Activated T-cell treated with anti-CD3 and anti-CD28 coated beads, Interleukin-2, amount 50 U/mL, for 24 hours (primary cell): ENCODE measurements around the gene POU2F2.

Experiments used
- DNase-seq: peaks from one replicate; pipeline ENCODE4 v3.0.0-alpha.2; 2020
- H3K27ac Mint-ChIP-seq: 2 replicates; pipeline ENCODE4 v1.8.0; 2020; ENCODE audit warnings: mild to moderate bottlenecking, mixed read lengths
- H3K27me3 Mint-ChIP-seq: 2 replicates; pipeline ENCODE4 v1.8.0; 2020; ENCODE audit warnings: mixed read lengths
- H3K36me3 Mint-ChIP-seq: 2 replicates; pipeline ENCODE4 v1.8.0; 2020; ENCODE audit warnings: low read depth, mixed read lengths
- H3K4me1 Mint-ChIP-seq: 2 replicates; pipeline ENCODE4 v1.8.0; 2020; ENCODE audit warnings: low read depth, mixed read lengths
- H3K4me3 Mint-ChIP-seq: 2 replicates; pipeline ENCODE4 v1.8.0; 2020; ENCODE audit warnings: mild to moderate bottlenecking, moderate library complexity, mixed read lengths
- H3K9me3 Mint-ChIP-seq: 2 replicates; pipeline ENCODE4 v1.8.0; 2020; ENCODE audit warnings: mixed read lengths

Gene POU2F2

GRCh38 chr19:42132030-42132628 lies at the start of gene POU2F2:
TSS of gene POU2F2 (minus strand) at chr19:42132446. CDS start at chr19:42132411, 35 bp downstream.
- Mint-ChIP-seq H3K9me3 (no peaks in the 10 kb centered on the region), H3K27me3 (no peaks in the 10 kb centered on the region), H3K36me3 (peaks cover 9% of the 10 kb centered on the region), H3K4me1 (peaks cover 69% of the 10 kb centered on the region), H3K4me3 (peak within 1 kb of the TSS; percentile 81), H3K27ac (peak within 1 kb of the TSS; percentile 91)
- DNase-seq, result peak; percentile 89

DNA sequence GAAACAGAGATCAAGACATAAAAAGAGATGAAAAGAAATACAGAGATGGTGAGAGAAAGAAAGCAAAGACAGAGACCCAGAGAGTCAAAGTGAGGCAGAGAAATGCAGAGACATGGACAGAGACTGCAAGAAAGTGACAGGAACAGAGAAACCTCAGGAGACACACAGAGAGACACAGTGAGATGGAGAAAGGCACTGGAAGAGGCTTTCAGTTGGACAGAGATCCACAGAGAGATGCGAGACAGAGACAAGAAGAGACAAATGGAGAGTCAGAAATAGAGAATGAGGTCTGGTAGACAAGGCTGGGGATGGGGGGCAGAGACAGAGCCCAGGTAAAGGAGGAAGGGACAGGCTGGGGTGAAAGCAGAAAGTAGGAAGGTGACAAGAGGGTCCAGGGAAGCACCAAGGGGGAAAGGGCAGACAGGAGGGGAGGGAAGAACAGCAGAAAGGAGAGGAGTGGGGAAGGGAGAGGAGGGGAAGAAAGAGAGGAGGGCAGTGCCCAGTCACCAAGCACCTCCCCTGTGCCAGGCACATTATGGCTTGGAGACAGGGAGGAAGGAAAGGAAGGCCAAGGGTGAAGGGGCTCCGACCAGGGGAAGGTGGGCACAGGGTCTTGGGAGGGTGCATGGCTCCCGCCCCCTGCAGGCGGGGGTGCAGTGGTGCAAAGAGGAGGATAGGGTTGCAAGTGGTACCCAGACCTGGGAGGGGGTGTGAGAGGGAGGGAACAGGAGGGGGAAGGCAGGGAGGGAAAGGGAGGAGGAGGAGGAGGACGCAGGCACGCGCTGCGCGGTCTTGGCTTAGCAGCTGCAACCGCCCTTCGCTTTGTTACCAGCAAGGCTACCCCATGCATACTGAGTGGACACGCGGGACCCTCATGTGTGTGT lies 46.8 kb upstream of the POU2F2 start:
- Mint-ChIP-seq H3K4me3 (no peak overlapping the region), H3K9me3 (no peaks in the 10 kb centered on the region), H3K27ac (no peak overlapping the region), H3K27me3 (peaks cover 27% of the 10 kb centered on the region), H3K36me3 (no peaks in the 10 kb centered on the region), H3K4me1 (peaks cover 16% of the 10 kb centered on the region)
- no peak for DNase-seq

DNA sequence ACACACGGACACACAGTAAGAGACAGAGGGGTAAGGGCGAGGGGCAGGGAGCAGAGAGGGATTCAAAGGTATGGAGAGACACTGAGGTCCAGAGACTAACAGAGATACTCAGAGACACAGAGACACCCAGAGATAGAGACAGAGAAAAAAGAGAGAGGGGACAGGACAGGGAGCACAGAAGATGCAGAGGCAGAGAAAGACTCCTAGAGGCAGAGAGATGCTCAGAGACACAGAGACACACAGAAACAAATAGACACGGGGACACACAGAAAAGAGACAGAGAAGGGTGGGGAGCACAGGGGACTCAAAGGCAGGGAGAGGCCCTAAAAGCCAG lies 45.4 kb upstream of the POU2F2 start:
- Mint-ChIP-seq H3K36me3 (no peaks in the 10 kb centered on the region), H3K4me3 (no peak overlapping the region), H3K27ac (no peak overlapping the region), H3K4me1 (peaks cover 11% of the 10 kb centered on the region), H3K9me3 (no peaks in the 10 kb centered on the region), H3K27me3 (peaks cover 29% of the 10 kb centered on the region)
- DNase-seq, result no peak

GRCh38 chr19:42176990-42177685 lies 44.9 kb upstream of the POU2F2 start:
- Mint-ChIP-seq H3K27ac (no peak overlapping the region), H3K36me3 (no peaks in the 10 kb centered on the region), H3K4me1 (peaks cover 11% of the 10 kb centered on the region), H3K27me3 (peaks cover 29% of the 10 kb centered on the region), H3K4me3 (no peak overlapping the region), H3K9me3 (no peaks in the 10 kb centered on the region)
- peak; percentile 84 for DNase-seq

GRCh38 chr19:42176649-42176989 lies 44.4 kb upstream of the POU2F2 start:
- Mint-ChIP-seq H3K36me3 (no peaks in the 10 kb centered on the region), H3K9me3 (no peaks in the 10 kb centered on the region), H3K27ac (no peak overlapping the region), H3K4me1 (peaks cover 11% of the 10 kb centered on the region), H3K27me3 (peaks cover 29% of the 10 kb centered on the region), H3K4me3 (peak overlapping the region; percentile 77)
- DNase-seq, result no peak

DNA sequence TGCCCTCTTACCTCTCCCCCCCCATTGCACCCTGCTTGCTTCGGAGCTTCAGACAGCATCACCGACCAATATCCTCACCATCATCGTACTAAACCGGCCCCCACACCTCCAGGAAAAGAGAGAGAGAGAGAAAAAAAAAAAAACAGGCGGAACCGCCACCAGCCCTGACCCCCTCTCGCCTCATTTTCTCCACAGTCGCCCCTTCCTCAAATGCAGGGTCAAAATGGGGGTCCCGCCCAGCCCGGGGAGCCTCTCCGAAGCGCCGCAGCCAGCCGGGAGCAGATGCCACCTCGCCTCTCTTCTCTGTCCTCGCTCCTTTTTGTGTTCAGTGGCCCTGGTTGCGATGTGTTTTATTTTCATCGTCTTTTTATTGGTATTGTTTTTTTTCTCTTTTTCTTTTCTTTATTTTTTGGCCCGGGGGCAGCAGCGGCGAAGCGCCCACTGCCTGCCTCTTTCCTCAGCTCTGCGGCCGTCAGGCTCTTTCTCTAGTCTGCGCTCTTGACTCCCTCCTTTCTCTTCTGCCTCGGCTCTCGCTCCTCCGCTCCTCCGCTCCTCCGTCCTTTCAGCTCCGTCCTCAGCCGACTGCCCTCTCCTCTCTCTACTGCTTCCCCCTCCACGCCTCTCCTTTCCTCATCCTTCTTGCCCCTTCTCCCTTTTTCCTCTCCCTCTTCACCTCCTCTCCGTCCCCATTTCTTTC lies 43.9 kb upstream of the POU2F2 start:
- DNase-seq, result peak; percentile 53
- Mint-ChIP-seq H3K4me1 (peaks cover 11% of the 10 kb centered on the region), H3K4me3 (peak overlapping the region; percentile 77), H3K9me3 (no peaks in the 10 kb centered on the region), H3K36me3 (no peaks in the 10 kb centered on the region), H3K27me3 (peaks cover 29% of the 10 kb centered on the region), H3K27ac (no peak overlapping the region)

DNA sequence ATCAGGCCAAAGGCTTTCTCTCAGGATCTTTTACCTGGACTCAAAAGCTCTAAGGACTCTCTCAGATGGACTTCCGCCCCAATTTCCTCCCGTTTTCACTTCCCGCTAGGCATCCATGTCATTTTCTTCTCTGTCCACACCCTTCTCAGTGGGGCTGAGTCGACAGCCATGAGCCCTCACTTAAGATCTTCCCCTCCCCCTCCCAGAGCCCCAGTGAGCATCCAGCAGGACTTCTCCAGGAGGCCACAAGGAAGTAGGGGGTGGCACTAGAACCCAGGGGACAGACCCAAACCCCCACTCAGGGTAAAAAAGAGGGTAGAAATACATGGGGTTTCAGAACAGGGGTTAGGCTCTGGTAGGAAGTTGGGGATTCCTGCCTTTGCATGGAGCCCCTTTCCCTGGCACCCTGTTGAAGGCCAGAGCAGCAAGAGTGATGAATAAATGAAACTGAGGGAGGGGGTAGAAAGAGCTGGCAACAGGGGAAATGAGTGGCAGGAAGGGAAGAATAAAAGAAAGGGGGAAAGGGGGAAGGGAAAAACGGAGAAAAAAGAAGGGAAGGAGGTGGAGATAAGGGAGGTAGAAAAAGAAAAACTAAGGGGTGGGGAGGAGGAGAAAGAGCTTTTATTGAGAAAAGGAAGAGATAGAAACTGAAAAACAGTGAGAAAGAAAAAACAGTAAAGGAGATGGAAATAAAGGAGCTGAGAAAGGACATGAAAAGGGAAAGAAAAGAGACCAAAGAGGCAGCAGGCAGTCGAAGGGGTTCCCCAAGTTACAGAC lies 42.9 kb upstream of the POU2F2 start:
- H3K4me3 Mint-ChIP-seq, result peak overlapping the region; percentile 77
- H3K4me1 Mint-ChIP-seq, result peaks cover 11% of the 10 kb centered on the region
- H3K27ac Mint-ChIP-seq, result no peak overlapping the region
- no peaks in the 10 kb centered on the region for H3K36me3 Mint-ChIP-seq
- DNase-seq, result no peak
- no peaks in the 10 kb centered on the region for H3K9me3 Mint-ChIP-seq
- peaks cover 29% of the 10 kb centered on the region for H3K27me3 Mint-ChIP-seq

DNA sequence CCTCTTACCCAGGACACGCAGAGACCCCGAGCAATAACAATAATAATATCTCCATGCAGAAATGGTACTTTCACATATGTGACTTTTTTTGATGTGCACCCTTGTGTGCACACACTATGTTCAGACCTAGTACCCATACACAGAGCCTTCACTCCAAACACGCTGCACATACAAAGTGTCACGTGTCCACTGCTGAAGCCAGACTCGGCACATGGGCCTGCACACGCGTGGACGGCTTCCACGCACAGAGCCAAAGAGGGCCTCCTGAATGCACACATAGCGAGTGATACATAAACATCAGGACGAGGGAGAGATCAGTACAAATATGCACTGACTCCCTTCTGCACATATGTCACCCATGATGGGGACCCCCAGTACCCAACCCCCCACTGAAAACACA lies 41.9 kb upstream of the POU2F2 start:
- DNase-seq, result no peak
- Mint-ChIP-seq H3K27ac (no peak overlapping the region), H3K4me3 (no peak overlapping the region), H3K27me3 (peaks cover 26% of the 10 kb centered on the region), H3K36me3 (no peaks in the 10 kb centered on the region), H3K4me1 (peaks cover 11% of the 10 kb centered on the region), H3K9me3 (no peaks in the 10 kb centered on the region)

DNA sequence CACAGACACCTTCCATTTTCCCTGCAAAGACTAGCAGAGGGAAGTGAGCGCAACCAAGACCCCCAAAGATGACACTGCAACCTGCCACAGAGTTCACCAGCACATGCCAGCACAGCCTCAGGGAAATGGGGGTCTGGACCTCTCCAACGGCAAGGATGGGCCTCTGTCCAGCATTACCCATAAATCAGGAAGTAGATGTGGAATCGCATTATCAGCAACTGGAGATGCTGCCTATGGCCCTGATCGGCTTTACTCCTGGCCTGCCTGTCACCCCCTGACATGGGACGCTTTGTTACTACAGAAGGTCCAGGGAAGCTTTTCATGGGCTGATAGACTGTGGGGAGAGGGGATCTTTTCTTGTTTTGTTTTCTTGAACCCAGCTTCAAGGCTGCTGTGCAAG lies 41.4 kb upstream of the POU2F2 start:
- H3K27me3 Mint-ChIP-seq, result peaks cover 26% of the 10 kb centered on the region

DNA sequence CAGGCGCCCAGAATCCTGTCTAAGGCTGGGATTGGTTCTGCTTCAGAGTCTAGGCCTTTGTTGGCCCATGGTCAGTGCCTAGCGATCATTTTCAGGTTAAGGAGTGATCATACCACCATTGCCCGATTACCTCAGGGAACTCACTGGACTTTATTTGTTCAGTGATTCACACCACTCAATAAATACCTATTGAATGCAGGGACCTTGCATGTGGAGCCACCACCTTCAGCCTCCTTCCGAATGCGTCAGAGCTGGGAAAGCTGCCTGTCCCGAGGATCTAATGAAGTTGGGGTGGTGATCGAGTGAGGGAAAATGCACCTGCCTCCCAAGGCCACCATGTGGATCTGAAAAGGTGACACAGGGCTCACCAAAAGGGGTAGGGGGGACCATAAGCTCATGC lies 40.0 kb upstream of the POU2F2 start:
- Mint-ChIP-seq H3K36me3 (no peaks in the 10 kb centered on the region), H3K4me3 (no peak overlapping the region), H3K4me1 (peaks cover 11% of the 10 kb centered on the region), H3K27me3 (peaks cover 26% of the 10 kb centered on the region), H3K27ac (no peak overlapping the region), H3K9me3 (no peaks in the 10 kb centered on the region)
- no peak for DNase-seq

More for the DNA sequence above, 41.4 kb upstream of the POU2F2 start:
- Mint-ChIP-seq H3K4me3 (no peak overlapping the region), H3K36me3 (no peaks in the 10 kb centered on the region), H3K27ac (no peak overlapping the region), H3K4me1 (peaks cover 11% of the 10 kb centered on the region), H3K9me3 (no peaks in the 10 kb centered on the region)
- DNase-seq, result no peak

- Mint-ChIP-seq H3K36me3 (no peaks in the 10 kb centered on the region), H3K27ac (no peak overlapping the region), H3K4me3 (no peak overlapping the region), H3K4me1 (peaks cover 4% of the 10 kb centered on the region), H3K27me3 (peaks cover 19% of the 10 kb centered on the region), H3K9me3 (no peaks in the 10 kb centered on the region)
- DNase-seq, result no peak
These were observed 38.5 kb upstream of the POU2F2 start for GRCh38 chr19:42170715-42171114.

DNA sequence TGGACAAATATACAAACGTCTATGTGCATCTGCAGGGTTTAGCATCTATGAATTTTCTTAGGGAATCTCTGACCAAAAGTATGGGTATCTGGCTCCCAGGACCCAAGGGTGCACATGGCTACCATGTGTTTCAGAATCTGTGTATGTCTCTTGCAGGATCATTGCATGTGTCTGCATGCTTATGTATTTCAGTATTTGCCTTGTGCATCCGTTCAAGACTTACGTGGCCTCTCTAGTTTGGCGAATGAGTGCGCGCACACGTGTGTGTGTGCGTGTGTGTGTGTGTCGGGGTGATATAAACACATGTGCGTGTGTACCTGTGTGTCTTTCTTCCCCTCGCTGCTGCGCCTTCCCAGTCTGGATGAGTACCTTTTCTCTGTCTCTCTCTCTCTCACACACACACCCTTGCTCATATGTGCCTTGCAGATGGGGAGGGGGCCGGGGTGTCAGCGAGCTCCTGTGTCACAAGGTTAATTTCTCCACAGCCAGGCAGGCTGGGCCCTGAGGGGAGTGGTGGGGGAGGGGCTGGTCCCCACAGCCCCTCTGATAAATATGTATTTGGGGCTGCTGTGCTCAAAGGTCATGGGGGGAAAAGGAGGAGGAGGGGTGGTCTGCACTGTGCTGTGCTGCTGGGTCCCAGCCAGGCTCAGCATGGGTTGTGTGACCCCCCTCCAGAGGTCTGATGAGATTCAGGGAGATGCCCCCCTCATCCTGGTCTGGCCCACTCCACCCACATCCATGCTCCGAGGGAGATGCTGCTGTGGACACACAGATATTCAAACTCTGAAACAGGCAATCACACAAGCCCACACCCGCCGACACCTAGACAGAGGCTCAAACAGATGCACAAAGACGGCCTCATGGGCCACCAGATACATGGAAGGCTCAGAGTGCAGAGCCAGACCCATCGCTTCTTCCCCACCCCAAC lies 37.5 kb upstream of the POU2F2 start:
- Mint-ChIP-seq H3K4me3 (no peak overlapping the region), H3K36me3 (no peaks in the 10 kb centered on the region), H3K27ac (no peak overlapping the region), H3K27me3 (peaks cover 9% of the 10 kb centered on the region), H3K9me3 (no peaks in the 10 kb centered on the region), H3K4me1 (no peaks in the 10 kb centered on the region)
- no peak for DNase-seq

DNA sequence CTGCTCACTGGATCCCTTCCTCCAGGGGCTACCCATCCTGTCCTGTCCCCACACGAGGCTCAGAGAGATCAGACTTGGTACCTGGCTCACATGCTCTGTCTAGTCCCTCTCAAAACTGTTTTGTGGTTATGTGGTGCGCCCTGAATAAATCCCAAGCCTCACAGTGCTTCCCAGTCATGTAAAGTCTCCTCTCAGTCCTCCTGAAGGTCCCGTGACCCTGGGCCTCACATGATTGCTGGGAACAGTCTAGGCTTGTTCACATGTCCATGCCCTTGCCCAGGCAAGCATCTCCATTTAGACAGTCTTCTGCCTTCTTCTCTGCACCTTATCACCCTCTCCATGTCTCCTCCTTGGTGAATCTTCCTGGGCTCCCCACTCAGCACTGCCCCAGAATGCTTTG lies 36.0 kb upstream of the POU2F2 start:
- DNase-seq, result no peak
- no peak overlapping the region for H3K27ac Mint-ChIP-seq
- no peaks in the 10 kb centered on the region for H3K36me3 Mint-ChIP-seq
- H3K27me3 Mint-ChIP-seq, result no peaks in the 10 kb centered on the region
- H3K4me1 Mint-ChIP-seq, result no peaks in the 10 kb centered on the region
- no peak overlapping the region for H3K4me3 Mint-ChIP-seq
- H3K9me3 Mint-ChIP-seq, result no peaks in the 10 kb centered on the region
